GM12878 (cell line): ENCODE results near the gene MBOAT2. TPM values are rescaled to one million over a fixed set of nuclear protein-coding genes. Genes with fewer than 3 reads are reported as not detected.

ENCODE experiments used
- ATAC-seq: fragments of 200-7000 bp; cut with Tn5 transposase; 3 replicates; pipeline ENCODE4 v1.9.1; 2020; ENCODE audit warnings: mild to moderate bottlenecking, moderate library complexity
- BruUV-seq: library from RNA; stranded (reverse); fragments of 400-500 nt; replicated peaks from 2 replicates; lab custom pipeline; 2021; lab: Mats Ljungman, UMichigan
- CTCF ChIA-PET: fragments of 300-600 bp; sonication (Branson Sonifier 250); formaldehyde crosslinking; extraction: SDS; loops from one replicate; lab custom pipeline; 2021; ENCODE audit warnings: inconsistent platforms; lab: Yijun Ruan, JAX
- POLR2A ChIA-PET: fragments of 350-600 bp; formaldehyde crosslinking; extraction: SDS; loops from one replicate; lab custom pipeline; 2021; ENCODE audit warnings: inconsistent platforms; lab: Charles Lee
- RAD21 ChIA-PET: fragments of 300-600 bp; sonication (Branson Sonifier 250); formaldehyde crosslinking; loops from one replicate; lab custom pipeline; 2023; ENCODE audit warnings: antibody characterized with exemption; ENCODE audit not compliant: unreplicated experiment; lab: Charles Lee
- SMC1A ChIA-PET: fragments of 300-600 bp; sonication (Branson Sonifier 250); formaldehyde crosslinking; loops from one replicate; lab custom pipeline; 2023; ENCODE audit not compliant: unreplicated experiment, uncharacterized antibody; lab: Charles Lee
- DNase-seq: peaks from one replicate; pipeline ENCODE4 v3.0.0-alpha.2; 2011; ENCODE audit warnings: low read depth, low spot score
- FAIRE-seq: peaks from 3 replicates; lab custom pipeline; 2011; peaks lifted over from hg19 to GRCh38; lab: Jason Lieb, UNC
- H2AFZ ChIP-seq: 2 replicates; pipeline ENCODE4 v1.6.0; 2011; ENCODE audit warnings: low read depth, low read length, control low read depth; ENCODE audit not compliant: control insufficient read depth
- H3K27ac ChIP-seq: 2 replicates; pipeline ENCODE4 v1.5.1; 2011; ENCODE audit warnings: control low read depth; ENCODE audit not compliant: control insufficient read depth, insufficient read depth
- H3K27me3 ChIP-seq, 2 experiments: replicated peaks in 1 of 2; 2 replicates each; pipeline versions ENCODE4 v1.6.0 to v1.6.1; 2011; ENCODE audit warnings: low read length in 1 of 2; ENCODE audit not compliant: control insufficient read depth in 2 of 2, insufficient read depth in 2 of 2
- H3K36me3 ChIP-seq, 2 experiments: 2 replicates each; pipeline ENCODE4 v1.5.1; 2011; ENCODE audit warnings: low read length in 1 of 2; ENCODE audit not compliant: control insufficient read depth in 2 of 2, insufficient read depth in 2 of 2
- H3K4me1 ChIP-seq: 2 replicates; pipeline ENCODE4 v1.6.1; 2011; ENCODE audit warnings: mild to moderate bottlenecking, low read length, moderate library complexity, mixed read lengths; ENCODE audit not compliant: control insufficient read depth, insufficient read depth
- H3K4me2 ChIP-seq: 2 replicates; pipeline ENCODE4 v1.6.0; 2011; ENCODE audit warnings: control low read depth; ENCODE audit not compliant: control insufficient read depth, insufficient read depth
- H3K4me3 ChIP-seq: fragments of 200-600 bp; sonication (generic); 2 replicates; pipeline ENCODE4 v1.5.1; 2016
- H3K79me2 ChIP-seq: 2 replicates; pipeline ENCODE4 v1.6.0; 2011; ENCODE audit warnings: low read length; ENCODE audit not compliant: control insufficient read depth, insufficient read depth
- H3K9ac ChIP-seq: 2 replicates; pipeline ENCODE4 v1.8.0; 2011; ENCODE audit warnings: low read length, control low read depth, mixed read lengths; ENCODE audit not compliant: control insufficient read depth, insufficient read depth
- H3K9me3 ChIP-seq: replicated peaks from 3 replicates; pipeline ENCODE4 v1.5.1; 2011; ENCODE audit warnings: mild to moderate bottlenecking, low read length; ENCODE audit not compliant: control insufficient read depth, insufficient read depth
- H4K20me1 ChIP-seq: 2 replicates; pipeline ENCODE4 v1.6.0; 2011; ENCODE audit not compliant: control insufficient read depth, insufficient read depth
- CBX5 ChIP-seq: sonication (generic); IDR thresholded peaks from 2 replicates; pipeline ENCODE4 v1.6.1; 2016; ENCODE audit warnings: low read depth, moderate library complexity, mild to moderate bottlenecking, inconsistent platforms
- CHD2 ChIP-seq: IDR thresholded peaks from 2 replicates; pipeline ENCODE4 v1.6.1; 2011; ENCODE audit warnings: low read depth, low read length, improper control_type of control experiment, borderline replicate concordance
- CREM ChIP-seq: IDR thresholded peaks from 2 replicates; pipeline ENCODE4 v1.6.1; 2014; ENCODE audit warnings: antibody characterized with exemption, low read depth
- NR2F1 ChIP-seq: fragments of 450-650 bp; conservative IDR thresholded peaks from 2 replicates; pipeline ENCODE4 v1.6.1; 2017; ENCODE audit warnings: mild to moderate bottlenecking
- PML ChIP-seq: IDR thresholded peaks from 2 replicates; pipeline ENCODE4 v1.6.1; 2012; ENCODE audit warnings: low read length, inconsistent platforms
- RB1 ChIP-seq: fragments of 450-650 bp; formaldehyde crosslinking; IDR thresholded peaks from 2 replicates; pipeline ENCODE4 v1.6.1; 2017; ENCODE audit warnings: mild to moderate bottlenecking, borderline replicate concordance
- SREBF1 ChIP-seq: IDR thresholded peaks from 2 replicates; pipeline ENCODE4 v1.6.1; 2012; ENCODE audit warnings: mild to moderate bottlenecking, low read length
- SREBF2 ChIP-seq: IDR thresholded peaks from 2 replicates; pipeline ENCODE4 v1.6.1; 2012; ENCODE audit warnings: mild to moderate bottlenecking, low read length
- TARDBP ChIP-seq: IDR thresholded peaks from 2 replicates; pipeline ENCODE4 v1.6.1; 2016; ENCODE audit warnings: borderline replicate concordance
- ZBTB4 ChIP-seq: fragments of 450-650 bp; formaldehyde crosslinking; IDR thresholded peaks from 2 replicates; pipeline ENCODE4 v1.4.0; 2022; ENCODE audit warnings: mild to moderate bottlenecking, moderate library complexity
- ZBTB40 ChIP-seq: fragments of 450-650 bp; IDR thresholded peaks from 2 replicates; pipeline ENCODE4 v1.6.1; 2016; ENCODE audit warnings: mild to moderate bottlenecking, moderate library complexity, borderline replicate concordance
- WGBS: methylation state at CpG from one replicate; pipeline ENCODE4 v1.1.6; 2016; ENCODE audit warnings: low lambda C conversion rate; ENCODE audit not compliant: insufficient replicate concordance, insufficient coverage; ENCODE audit errors: missing lambda C conversion rate; 5-methylcytosine and 5-hydroxymethylcytosine counted together
- in situ Hi-C: fragments of 300-500 bp; cut with MboI; formaldehyde crosslinking; loops from 9 replicates; pipeline ENCODE4 v1.14.3; 2018; ENCODE audit warnings: mixed read lengths
- intact Hi-C: fragments of 100-400 bp; cut with micrococcal nuclease; formaldehyde crosslinking; loops from one replicate; pipeline ENCODE4 v1.14.2; 2022; ENCODE audit not compliant: unreplicated experiment
- polyA plus RNA-seq, 11 experiments: library from polyadenylated mRNA; depleted of rRNA in 4 of 11; unstranded in 6 of 11; stranded (reverse) in 5 of 11; fragments of >200 nt; fragmentation: Nextera tagmentation in 4 of 11; fragmentation: Illumina TruSeq in 1 of 11; extraction: Ambion mirVana in 4 of 11; extraction: Trizol in 1 of 11; gene quantifications; 1 replicate in 1 of 11; 2 replicates in 10 of 11; pipeline versions ENCODE4 v1.2.1 to v1.2.3, GENCODE V29; 2011 to 2016; ENCODE audit warnings: inconsistent platforms in 2 of 11, missing spikeins in 2 of 11, low read depth in 1 of 11
- total RNA-seq, 4 experiments: library from RNA; depleted of rRNA in 3 of 4; stranded (reverse); fragments of >200 nt in 3 of 4; fragmentation: Illumina TruSeq in 1 of 4; extraction: Trizol in 1 of 4; gene quantifications; 2 replicates each; pipeline versions ENCODE4 v1.2.1 to v1.2.3, GENCODE V29; 2013 to 2021
- TF ChIP-seq, protein P1 (sequence below): IDR thresholded peaks from 2 replicates; pipeline ENCODE4 v1.6.1; 2012; ENCODE audit warnings: low read depth, low read length, improper control_type of control experiment
- TF ChIP-seq, protein P2 (sequence below): IDR thresholded peaks from 2 replicates; pipeline ENCODE4 v1.6.1; 2011; ENCODE audit warnings: borderline replicate concordance, low read depth, mild to moderate bottlenecking, moderate library complexity, mixed read lengths, low read length; ENCODE audit not compliant: insufficient read depth; ENCODE audit errors: extremely low read length

MBOAT2 gene
- total and polyA plus RNA-seq, 10 of the 15 experiments (the other 5 are each of a cell fraction or from before 2014, with no cell fraction given): 0.08 to 40.6 (median 1.8) TPM

GRCh38 chr2:8862230-8862629 is 141.3 kb downstream of the MBOAT2 start:
- no peaks in the 10 kb centered on the region for H3K9me3 ChIP-seq

More at GRCh38 chr2:8862230-8862629, 141.3 kb downstream of the MBOAT2 start:
- Histone ChIP-seq H2AFZ (no peak overlapping the region), H3K36me3 (no peaks in the 10 kb centered on the region), H4K20me1 (no peaks in the 10 kb centered on the region), H3K79me2 (no peaks in the 10 kb centered on the region), H3K4me2 (no peak overlapping the region)
- RAD21 ChIA-PET: no interaction called here
- no peak for FAIRE-seq
- no peak for DNase-seq
- no peak for TF ChIP-seq NR2F1
- TF ChIP-seq TARDBP: no peak
- no peak for TF ChIP-seq PML
- TF ChIP-seq CBX5: no peak
- no peak for TF ChIP-seq ZBTB40
- no peak for TF ChIP-seq SREBF1
- TF ChIP-seq, protein P1, sequence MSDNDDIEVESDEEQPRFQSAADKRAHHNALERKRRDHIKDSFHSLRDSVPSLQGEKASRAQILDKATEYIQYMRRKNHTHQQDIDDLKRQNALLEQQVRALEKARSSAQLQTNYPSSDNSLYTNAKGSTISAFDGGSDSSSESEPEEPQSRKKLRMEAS: no peak
- TF ChIP-seq RB1: no peak
- TF ChIP-seq CHD2: no peak
- no peak for TF ChIP-seq SREBF2
- TF ChIP-seq CREM: no peak
- TF ChIP-seq ZBTB4: no peak
- TF ChIP-seq, protein P2, sequence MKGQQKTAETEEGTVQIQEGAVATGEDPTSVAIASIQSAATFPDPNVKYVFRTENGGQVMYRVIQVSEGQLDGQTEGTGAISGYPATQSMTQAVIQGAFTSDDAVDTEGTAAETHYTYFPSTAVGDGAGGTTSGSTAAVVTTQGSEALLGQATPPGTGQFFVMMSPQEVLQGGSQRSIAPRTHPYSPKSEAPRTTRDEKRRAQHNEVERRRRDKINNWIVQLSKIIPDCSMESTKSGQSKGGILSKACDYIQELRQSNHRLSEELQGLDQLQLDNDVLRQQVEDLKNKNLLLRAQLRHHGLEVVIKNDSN: no peak
- TF ChIP-seq, all 136 proteins: peak for 0
- ChIA-PET CTCF (interaction anchor here (1.4 to 3.9 kb wide), 2 partner anchors 11 to 16 kb away, joined by 4 to 20 read pairs; no protein-coding TSS in a partner anchor), SMC1A (interaction anchor here (1.0 to 1.9 kb wide), 3 partner anchors 17 to 157 kb away, joined by 3 to 6 read pairs (median 3); no protein-coding TSS in a partner anchor), POLR2A (no interaction called here)
- in situ Hi-C loops (no loop called here), intact Hi-C loops (no loop called here)
- Histone ChIP-seq H3K27me3 (no peaks in the 10 kb centered on the region), H3K4me1 (no peaks in the 10 kb centered on the region), H3K4me3 (no peak overlapping the region), H3K9ac (no peak overlapping the region), H3K27ac (no peak overlapping the region)
- WGBS: 57% methylated on average over 7 of the region's 7 CpGs
- BruUV-seq: no TSS peak
- ATAC-seq: no peak
